Activated CD8-positive, alpha-beta memory T cell treated with anti-CD3 and anti-CD28 coated beads for 48 hours (primary cell): ENCODE results near the gene TSPAN10.

Experiments
- DNase-seq, 3 experiments: peaks; one replicate each; pipeline ENCODE4 v3.0.0-alpha.2; 2020; ENCODE audit warnings: low read depth in 2 of 3, low spot score in 2 of 3

TSPAN10 gene

GRCh38 chr17:81686614-81687013 lies 49.6 kb downstream of the TSPAN10 start:
- DNase-seq = no peak

- DNase-seq = no peak
Measured at GRCh38 chr17:81687770-81688541, 51.0 kb downstream of the TSPAN10 start.

GRCh38 chr17:81688616-81689015 lies 51.6 kb downstream of the TSPAN10 start:
- DNase-seq = no peak

GRCh38 chr17:81690066-81690465 lies 53.1 kb downstream of the TSPAN10 start:
- no peak for DNase-seq

DNA sequence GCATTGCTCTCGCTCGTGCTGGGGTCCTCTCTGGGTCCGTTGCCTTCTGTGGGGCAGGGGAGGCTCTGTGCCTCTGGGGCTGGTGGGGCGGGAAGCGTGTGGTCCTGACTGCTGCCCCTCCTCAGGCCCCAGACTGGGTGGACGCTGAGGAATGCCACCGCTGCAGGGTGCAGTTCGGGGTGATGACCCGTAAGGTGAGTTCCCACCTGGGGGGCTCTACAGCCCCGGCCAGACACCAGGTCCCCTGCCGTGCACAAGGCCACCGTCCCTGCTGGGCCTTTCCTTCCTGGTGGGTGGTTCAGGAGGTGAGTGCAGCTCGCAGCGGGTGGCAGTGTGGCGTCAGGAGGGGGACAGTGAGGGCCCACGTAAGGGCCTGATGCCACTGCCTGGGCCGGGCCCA lies 53.6 kb downstream of the TSPAN10 start:
- DNase-seq = no peak

DNA sequence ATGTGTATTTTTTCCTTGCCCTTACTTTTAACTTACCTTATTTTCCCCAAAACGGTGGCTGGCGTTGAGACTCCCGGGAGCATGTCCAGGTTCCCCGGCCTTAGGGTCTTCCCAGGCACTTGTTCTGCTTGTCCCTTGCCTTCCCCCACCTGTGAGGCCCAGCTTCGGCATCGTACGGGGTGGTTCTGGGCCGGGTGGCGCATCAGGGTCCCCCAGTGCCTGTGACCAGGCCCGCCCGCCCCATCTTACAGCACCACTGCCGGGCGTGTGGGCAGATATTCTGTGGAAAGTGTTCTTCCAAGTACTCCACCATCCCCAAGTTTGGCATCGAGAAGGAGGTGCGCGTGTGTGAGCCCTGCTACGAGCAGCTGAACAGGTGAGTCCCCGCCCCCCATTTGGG lies 54.2 kb downstream of the TSPAN10 start:
- DNase-seq = no peak

GRCh38 chr17:81691608-81692007 lies 54.6 kb downstream of the TSPAN10 start:
- DNase-seq = no peak

GRCh38 chr17:81693509-81694210 lies 56.7 kb downstream of the TSPAN10 start:
- DNase-seq = no peak

- DNase-seq = no peak
Measured at GRCh38 chr17:81694810-81695209, 57.8 kb downstream of the TSPAN10 start.

DNA sequence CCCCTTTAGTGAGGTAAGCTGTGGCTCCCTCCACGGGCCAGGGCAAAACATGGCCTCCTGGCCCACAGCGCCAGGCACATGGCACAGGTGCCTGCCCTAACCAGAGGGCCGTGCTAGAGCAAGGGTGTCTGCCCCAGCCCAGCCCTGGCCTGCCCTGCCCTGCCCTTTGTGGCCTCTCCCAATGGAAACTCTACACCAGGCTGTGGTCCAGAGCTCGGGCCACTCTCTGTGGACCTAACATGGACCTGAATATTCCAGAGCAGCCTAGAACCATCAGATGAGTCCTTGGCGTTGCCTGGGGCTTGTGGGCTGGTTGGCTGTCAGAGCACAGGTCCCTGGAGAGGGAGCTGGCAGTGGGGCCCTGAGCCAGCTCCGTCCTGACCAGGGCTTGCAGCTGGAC lies 58.2 kb downstream of the TSPAN10 start:
- no peak for DNase-seq

DNA sequence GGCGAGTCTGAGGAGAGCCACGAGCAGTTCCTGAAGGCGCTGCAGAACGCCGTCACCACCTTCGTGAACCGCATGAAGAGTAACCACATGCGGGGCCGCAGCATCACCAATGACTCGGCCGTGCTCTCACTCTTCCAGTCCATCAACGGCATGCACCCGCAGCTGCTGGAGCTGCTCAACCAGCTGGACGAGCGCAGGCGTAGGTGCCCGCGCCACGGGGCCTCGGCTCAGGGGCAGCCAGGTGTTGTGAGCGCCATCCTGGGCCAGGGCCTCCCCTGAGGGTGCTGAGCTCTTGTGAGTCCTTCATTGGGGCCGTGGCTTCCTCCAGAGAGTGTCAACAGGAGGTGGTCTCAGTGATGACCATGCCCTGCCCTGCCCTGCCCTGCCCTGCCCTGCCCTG lies 58.8 kb downstream of the TSPAN10 start:
- no peak for DNase-seq

- no peak for DNase-seq
Measured at GRCh38 chr17:81696218-81696941, 59.4 kb downstream of the TSPAN10 start.

DNA sequence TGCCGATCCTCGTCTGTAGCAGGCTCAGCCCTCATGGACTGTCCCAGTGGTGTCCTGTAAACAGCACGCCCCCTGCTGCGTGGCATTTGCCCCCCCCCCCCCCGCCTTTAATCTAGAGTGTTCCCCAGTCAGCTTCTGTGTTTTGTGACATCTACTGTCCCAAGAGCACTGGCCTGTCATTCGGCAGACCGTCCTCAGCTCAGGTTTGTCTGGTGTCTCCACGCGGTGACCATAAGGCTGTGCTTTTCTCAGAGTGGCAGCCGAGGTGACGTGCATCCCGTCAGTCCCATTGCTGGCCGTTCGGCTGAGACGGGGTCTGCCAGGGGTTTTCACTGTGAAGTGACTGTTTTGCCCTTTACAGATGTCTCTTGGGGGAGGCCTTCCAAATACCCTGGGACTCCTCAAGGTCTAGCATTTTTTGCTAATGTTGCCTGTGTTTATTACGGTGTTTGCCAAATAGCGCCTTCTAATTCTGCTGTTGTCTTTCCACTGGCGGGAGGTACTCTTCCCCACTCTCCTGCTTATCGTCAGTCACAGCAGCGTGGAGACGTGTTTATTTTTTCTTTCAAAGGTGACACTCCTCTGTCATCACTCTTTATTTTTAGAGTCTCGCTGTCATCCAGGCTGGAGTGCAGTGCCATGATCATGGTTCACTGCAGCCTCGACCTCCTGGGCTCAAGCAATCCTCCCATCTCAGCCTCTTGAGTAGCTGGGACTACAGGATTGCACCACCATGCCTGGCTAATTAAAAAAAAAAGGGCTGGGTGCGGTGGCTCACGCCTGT lies 60.5 kb downstream of the TSPAN10 start:
- DNase-seq = no peak
